HCT116 (cell line): Measurements from ENCODE around the gene CLEC4M. TPM values are rescaled to one million over a fixed set of nuclear protein-coding genes. Genes with fewer than 3 reads are reported as not detected.

ENCODE experiments used
- ATAC-seq: fragments of 200-7000 bp; cut with Tn5 transposase; 2 replicates; pipeline ENCODE4 v1.9.1; 2020; ENCODE audit warnings: mild to moderate bottlenecking, moderate library complexity
- BruUV-seq: library from RNA; stranded (reverse); fragments of 400-500 nt; replicated peaks from 2 replicates; lab custom pipeline; 2021; lab: Mats Ljungman, UMichigan
- CTCF ChIA-PET: fragments of 300-600 bp; sonication (Branson Sonifier 250); formaldehyde crosslinking; loops from one replicate; lab custom pipeline; 2021; ENCODE audit warnings: antibody characterized with exemption; lab: Charles Lee
- POLR2A ChIA-PET: fragments of 300-600, 350-600 bp; sonication (Branson Sonifier 250); formaldehyde crosslinking; loops from one replicate; lab custom pipeline; 2021; ENCODE audit warnings: antibody characterized with exemption; lab: Charles Lee
- RAD21 ChIA-PET, 2 experiments: fragments of 300-600 bp; sonication (Branson Sonifier 250); formaldehyde crosslinking; loops; one replicate each; lab custom pipeline; 2023; ENCODE audit warnings: low total read pairs in 2 of 2; ENCODE audit not compliant: uncharacterized antibody in 2 of 2, unreplicated experiment in 2 of 2, low non-redundant PET in 1 of 2; lab: Charles Lee
- DNase-seq: peaks from one replicate; pipeline ENCODE4 v3.0.0-alpha.2; 2010; ENCODE audit warnings: low read depth, low spot score
- H2AFZ ChIP-seq: fragments of 200-600 bp; shearing (Covaris generic), sonication (generic); 2 replicates; pipeline ENCODE4 v1.6.1; 2017; ENCODE audit warnings: low read depth, mixed run types, mixed read lengths, antibody characterized with exemption, low read length; ENCODE audit not compliant: poor library complexity, severe bottlenecking
- H3K27ac ChIP-seq: 2 replicates; pipeline ENCODE4 v1.5.1; 2012; ENCODE audit warnings: low read depth, low read length
- H3K27me3 ChIP-seq: fragments of 200-600 bp; sonication (generic); 2 replicates; pipeline ENCODE4 v1.6.1; 2016; ENCODE audit warnings: mixed run types, low read length, mixed read lengths; ENCODE audit not compliant: insufficient read depth
- H3K36me3 ChIP-seq, 2 experiments: fragments of 200-500 bp in 1 of 2; fragments of 200-600 bp in 1 of 2; sonication (Bioruptor generic) in 1 of 2; sonication (generic) in 1 of 2; 2 replicates each; pipeline versions ENCODE4 v1.5.1 to v1.6.1; 2014 to 2016; ENCODE audit warnings: low read length in 2 of 2, inconsistent platforms in 1 of 2, mixed read lengths in 1 of 2, mixed run types in 1 of 2; ENCODE audit not compliant: insufficient read depth in 2 of 2, control insufficient read depth in 1 of 2
- H3K4me1 ChIP-seq, 2 experiments: fragments of 200-600 bp in 1 of 2; sonication (generic) in 1 of 2; 2 replicates each; pipeline versions ENCODE4 v1.5.1 to v1.6.1; 2012 to 2017; ENCODE audit warnings: low read length in 2 of 2, inconsistent platforms in 1 of 2, mild to moderate bottlenecking in 1 of 2, mixed read lengths in 1 of 2, mixed run types in 1 of 2, moderate library complexity in 1 of 2; ENCODE audit not compliant: insufficient read depth in 2 of 2, control insufficient read depth in 1 of 2
- H3K4me2 ChIP-seq: fragments of 200-600 bp; sonication (generic); 2 replicates; pipeline ENCODE4 v1.6.1; 2017; ENCODE audit warnings: mixed run types, low read length, mixed read lengths
- H3K4me3 ChIP-seq, 2 experiments: fragments of 200-600 bp in 1 of 2; sonication (generic) in 1 of 2; replicated peaks in 1 of 2; 2 replicates each; pipeline ENCODE4 v1.5.1; 2011 to 2016; ENCODE audit warnings: low read length in 2 of 2, control low read depth in 1 of 2, low read depth in 1 of 2, mild to moderate bottlenecking in 1 of 2, mixed read lengths in 1 of 2, mixed run types in 1 of 2
- H3K79me2 ChIP-seq: fragments of 200-600 bp; sonication (generic); 2 replicates; pipeline ENCODE4 v1.6.1; 2017; ENCODE audit warnings: mild to moderate bottlenecking, mixed run types, low read length, moderate library complexity, mixed read lengths; ENCODE audit not compliant: insufficient read depth
- H3K9ac ChIP-seq: fragments of 200-600 bp; sonication (generic); 2 replicates; pipeline ENCODE4 v1.6.1; 2016; ENCODE audit warnings: low read length, mixed read lengths
- H3K9me2 ChIP-seq: fragments of 200-600 bp; sonication (generic), shearing (Covaris generic); 2 replicates; pipeline ENCODE4 v1.6.1; 2017; ENCODE audit warnings: mixed run types, mild to moderate bottlenecking, moderate library complexity; ENCODE audit not compliant: insufficient read depth
- H3K9me3 ChIP-seq, 2 experiments: fragments of 200-500 bp in 1 of 2; fragments of 200-600 bp in 1 of 2; sonication (Bioruptor generic) in 1 of 2; sonication (generic) in 1 of 2; 2 replicates each; pipeline ENCODE4 v1.6.1; 2014 to 2017; ENCODE audit warnings: low read length in 2 of 2, mixed read lengths in 2 of 2, inconsistent platforms in 1 of 2, low read depth in 1 of 2, mild to moderate bottlenecking in 1 of 2, mixed run types in 1 of 2, moderate library complexity in 1 of 2; ENCODE audit not compliant: control insufficient read depth in 1 of 2, insufficient read depth in 1 of 2
- H4K20me1 ChIP-seq: fragments of 200-600 bp; sonication (generic), shearing (Covaris generic); 2 replicates; pipeline ENCODE4 v1.6.1; 2017; ENCODE audit warnings: mixed run types, mild to moderate bottlenecking, moderate library complexity; ENCODE audit not compliant: insufficient read depth
- ATF3 ChIP-seq: IDR thresholded peaks from 2 replicates; pipeline ENCODE4 v1.6.1; 2012
- CBX3 ChIP-seq: IDR thresholded peaks from 2 replicates; pipeline ENCODE4 v1.6.1; 2012; ENCODE audit warnings: low read depth
- CTCF ChIP-seq, 3 experiments: fragments of 200-600 bp in 1 of 3; sonication (generic) in 1 of 3; IDR thresholded peaks in 2 of 3; conservative IDR thresholded peaks in 1 of 3; 2 replicates each; pipeline ENCODE4 v1.5.1; 2012 to 2017; ENCODE audit warnings: low read depth in 2 of 3, low read length in 2 of 3, antibody characterized with exemption in 1 of 3, borderline replicate concordance in 1 of 3, control low read depth in 1 of 3, mild to moderate bottlenecking in 1 of 3, mixed read lengths in 1 of 3, mixed run types in 1 of 3, moderate library complexity in 1 of 3; ENCODE audit not compliant: insufficient read depth in 1 of 3
- ELF1 ChIP-seq: IDR thresholded peaks from 2 replicates; pipeline ENCODE4 v1.6.1; 2012; ENCODE audit warnings: low read depth, borderline replicate concordance
- EZH2 ChIP-seq: fragments of 200-600 bp; sonication (generic); IDR thresholded peaks from 2 replicates; pipeline ENCODE4 v1.6.1; 2017; ENCODE audit warnings: antibody characterized with exemption, mixed run types
- EZH2phosphoT487 ChIP-seq: fragments of 200-600 bp; IDR thresholded peaks from 2 replicates; pipeline ENCODE4 v1.6.1; 2018; ENCODE audit warnings: antibody characterized with exemption, borderline replicate concordance
- JUND ChIP-seq: IDR thresholded peaks from 2 replicates; pipeline ENCODE4 v1.6.1; 2012
- MAX ChIP-seq: IDR thresholded peaks from 2 replicates; pipeline ENCODE4 v1.6.1; 2012
- POLR2AphosphoS5 ChIP-seq: IDR thresholded peaks from 2 replicates; pipeline ENCODE4 v1.6.1; 2011; ENCODE audit warnings: mild to moderate bottlenecking, low read depth, low read length, moderate library complexity
- REST ChIP-seq: IDR thresholded peaks from 2 replicates; pipeline ENCODE4 v1.6.1; 2012; ENCODE audit warnings: low read depth
- SRF ChIP-seq: IDR thresholded peaks from 2 replicates; pipeline ENCODE4 v1.6.1; 2012; ENCODE audit warnings: low read depth
- ZFX ChIP-seq: fragments of 450-650 bp; IDR thresholded peaks from 2 replicates; pipeline ENCODE4 v1.6.1; 2017
- ZNF274 ChIP-seq: fragments of 200-500 bp; sonication (Bioruptor generic); IDR thresholded peaks from 2 replicates; pipeline ENCODE4 v1.6.1; 2014; ENCODE audit warnings: mild to moderate bottlenecking, low read depth, low read length, inconsistent platforms
- intact Hi-C: fragments of 100-400 bp; cut with micrococcal nuclease; formaldehyde crosslinking; loops from 2 replicates; pipeline ENCODE4 v1.10.0; 2022
- total RNA-seq: library from RNA; stranded (reverse); gene quantifications from one replicate; pipeline ENCODE4 v1.2.1, GENCODE V29; 2021; ENCODE audit not compliant: unreplicated experiment

The CLEC4M gene
- total RNA-seq, 1 experiment from 2014 or later: not detected

GRCh38 chr19:7784856-7785255, 21.8 kb downstream of the CLEC4M start:
- Histone ChIP-seq H3K36me3 (no peaks in the 10 kb centered on the region), H3K9ac (no peak overlapping the region), H3K79me2 (no peaks in the 10 kb centered on the region), H3K9me3 (no peaks in the 10 kb centered on the region), H2AFZ (no peak overlapping the region), H3K4me3 (no peak overlapping the region), H4K20me1 (no peaks in the 10 kb centered on the region), H3K4me1 (peaks cover 6 to 10% of the 10 kb centered on the region in 2 experiments), H3K4me2 (no peak overlapping the region), H3K27ac (no peak overlapping the region)
- CTCF ChIA-PET: interaction anchor here (1.8 kb wide), 1 partner anchor 15 kb away, joined by 7 read pairs; no protein-coding TSS in a partner anchor
- no TSS peak for BruUV-seq
- POLR2A ChIA-PET: no interaction called here
- RAD21 ChIA-PET: no interaction called here
- ATAC-seq: no peak
- DNase-seq: no peak
- TF ChIP-seq MAX (no peak), EZH2 (no peak), REST (no peak), CTCF (IDR thresholded peaks at IDR 0.05 in 2 of 3, conservative IDR thresholded peaks at IDR 0.05 in 1 of 3; ENCODE audit: borderline replicate concordance in 1 of 3, insufficient read depth in 1 of 3, low read depth in 2 of 3, low read length in 2 of 3) (no peak), ZNF274 (no peak), JUND (no peak), CBX3 (no peak), SRF (no peak), ZFX (no peak), POLR2AphosphoS5 (no peak), EZH2phosphoT487 (no peak), ATF3 (no peak), ELF1 (no peak)
- TF ChIP-seq, all 23 proteins: peak for 0
- Histone ChIP-seq H3K27me3 (peaks cover 6% of the 10 kb centered on the region; the same call in 1 of the 2 replicates), H3K9me2 (no peaks in the 10 kb centered on the region)
- intact Hi-C loops: no loop called here
